ENCODE results near the gene STK11.

DNA sequence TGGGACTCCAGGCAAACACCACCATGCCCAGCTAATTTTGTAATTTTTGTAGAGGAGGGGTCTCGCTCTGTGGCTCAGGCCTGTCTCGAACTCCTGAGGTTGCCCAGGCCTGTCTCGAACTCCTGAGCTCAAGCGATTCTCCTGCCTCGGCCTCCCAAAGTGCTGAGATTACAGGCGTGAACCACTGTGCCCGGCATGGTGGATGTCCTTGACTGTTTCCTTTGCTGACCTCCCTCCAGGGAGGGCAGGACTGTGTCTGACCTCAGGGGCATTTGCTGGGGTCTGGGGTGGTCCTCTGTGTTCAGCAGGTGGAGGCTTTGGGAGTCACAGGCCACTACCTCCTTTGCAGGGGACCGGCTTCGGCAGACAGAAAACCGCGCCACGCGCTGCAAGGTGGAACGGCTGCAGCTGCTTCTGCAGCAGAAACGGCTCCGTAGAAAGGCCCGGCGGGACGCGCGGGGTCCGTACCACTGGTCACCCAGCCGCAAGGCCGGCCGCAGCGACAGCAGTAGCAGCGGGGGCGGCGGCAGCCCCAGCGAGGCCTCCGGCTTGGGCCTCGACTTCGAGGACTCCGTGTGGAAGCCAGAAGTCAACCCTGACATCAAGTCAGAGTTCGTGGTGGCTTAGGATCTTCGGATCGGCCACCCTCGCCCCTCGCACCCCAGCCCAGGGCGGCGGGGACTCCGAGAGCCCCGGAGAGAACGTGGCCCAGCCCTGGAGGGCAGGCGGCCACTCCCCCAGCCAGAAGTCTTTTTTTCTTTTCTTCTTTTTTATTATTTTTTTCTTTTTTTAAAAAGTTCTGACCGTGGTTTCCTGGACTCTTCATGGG is 51.3 kb downstream of the STK11 start:
- TF ChIP-seq, protein P1, sequence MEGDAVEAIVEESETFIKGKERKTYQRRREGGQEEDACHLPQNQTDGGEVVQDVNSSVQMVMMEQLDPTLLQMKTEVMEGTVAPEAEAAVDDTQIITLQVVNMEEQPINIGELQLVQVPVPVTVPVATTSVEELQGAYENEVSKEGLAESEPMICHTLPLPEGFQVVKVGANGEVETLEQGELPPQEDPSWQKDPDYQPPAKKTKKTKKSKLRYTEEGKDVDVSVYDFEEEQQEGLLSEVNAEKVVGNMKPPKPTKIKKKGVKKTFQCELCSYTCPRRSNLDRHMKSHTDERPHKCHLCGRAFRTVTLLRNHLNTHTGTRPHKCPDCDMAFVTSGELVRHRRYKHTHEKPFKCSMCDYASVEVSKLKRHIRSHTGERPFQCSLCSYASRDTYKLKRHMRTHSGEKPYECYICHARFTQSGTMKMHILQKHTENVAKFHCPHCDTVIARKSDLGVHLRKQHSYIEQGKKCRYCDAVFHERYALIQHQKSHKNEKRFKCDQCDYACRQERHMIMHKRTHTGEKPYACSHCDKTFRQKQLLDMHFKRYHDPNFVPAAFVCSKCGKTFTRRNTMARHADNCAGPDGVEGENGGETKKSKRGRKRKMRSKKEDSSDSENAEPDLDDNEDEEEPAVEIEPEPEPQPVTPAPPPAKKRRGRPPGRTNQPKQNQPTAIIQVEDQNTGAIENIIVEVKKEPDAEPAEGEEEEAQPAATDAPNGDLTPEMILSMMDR (conservative IDR thresholded peaks at IDR 0.05; ENCODE audit: low read length): no peak
- TF ChIP-seq EZH2phosphoT487 (IDR thresholded peaks at IDR 0.05; ENCODE audit: borderline replicate concordance, low read depth, low read length): no peak
